Psoas muscle (tissue), 8 donors: ENCODE results near the gene DZIP1. TPM values are rescaled to one million over a fixed set of nuclear protein-coding genes. Genes with fewer than 3 reads are reported as not detected.
A peak's percentile ranks its signal among the peaks of the same experiment; 100 is the strongest.
"Not testable (repeated sequence)": the region's sequence is repeated elsewhere in the genome, so short reads cannot be mapped to it uniquely, and the experiment has no call there.

Source experiments
- ATAC-seq, 4 donors: fragments of 200-7000 bp; cut with Tn5 transposase; one replicate each; pipeline ENCODE4 v1.9.1; 2020; ENCODE audit warnings: moderate library complexity in 3 of 4, mild to moderate bottlenecking in 2 of 4
- DNase-seq, 2 donors: peaks; one replicate each; pipeline ENCODE4 v3.0.0-alpha.2; 2020
- H3K27ac ChIP-seq: fragments of 200-600 bp; one replicate; pipeline ENCODE4 v1.8.0; 2022
- H3K27me3 ChIP-seq, 3 donors: fragments of 200-600 bp in 1 of 3; one replicate each; pipeline versions ENCODE4 v1.6.1 to v1.8.0; 2013 to 2022; ENCODE audit warnings: low read length in 2 of 3, mild to moderate bottlenecking in 2 of 3, moderate library complexity in 1 of 3; ENCODE audit not compliant: insufficient read depth in 3 of 3
- H3K36me3 ChIP-seq, 2 donors: fragments of 200-600 bp in 1 of 2; one replicate each; pipeline versions ENCODE4 v1.6.1 to v1.8.0; 2013 to 2022; ENCODE audit warnings: low read depth in 1 of 2, mild to moderate bottlenecking in 1 of 2, moderate library complexity in 1 of 2; ENCODE audit not compliant: insufficient read depth in 1 of 2
- H3K4me1 ChIP-seq: fragments of 200-600 bp; one replicate; pipeline ENCODE4 v1.8.0; 2022
- H3K4me3 ChIP-seq: fragments of 200-600 bp; one replicate; pipeline ENCODE4 v1.8.0; 2022; ENCODE audit warnings: mild to moderate bottlenecking
- H3K9me3 ChIP-seq: fragments of 200-600 bp; one replicate; pipeline ENCODE4 v1.8.0; 2022
- WGBS, 3 donors: extraction: QIAGEN DNeasy Blood & Tissue Kit; methylation state at CpG; one replicate each; pipeline versions ENCODE4 v1.1.6 to v1.1.7; 2013; 5-methylcytosine and 5-hydroxymethylcytosine counted together
- intact Hi-C, 2 donors: fragments of 100-400 bp; cut with DNase I; formaldehyde crosslinking; loops; one replicate each; pipeline versions ENCODE4 v1.11.0 to v1.14.2; 2022
- polyA plus RNA-seq, 3 donors: library from polyadenylated mRNA; stranded (reverse); fragments of 200-250 nt; gene quantifications; one replicate each; pipeline ENCODE4 v1.2.3, GENCODE V29; 2013
- total RNA-seq, 4 donors: library from RNA; stranded (reverse); fragmentation: NEBNext Ultra II Directional in 2 of 4; extraction: Animal tissue kit (Norgen Biotek cat#: 25700) in 2 of 4; gene quantifications; one replicate each; pipeline versions ENCODE4 v1.2.1 to v1.2.4, GENCODE V29; 2021 to 2023
- TF ChIP-seq, protein P1 (sequence below): fragments of 200-600 bp; IDR thresholded peaks from one replicate; pipeline ENCODE4 v1.8.0; 2022; ENCODE audit warnings: antibody characterized with exemption
- donor health status: healthy with polysubstance abuse.
- donor health status: DM: no; HTN: no; CAD: no; lungs with moderate emphysema.
- donor health status: Bipolar disorder and iron deficiency.
- donor health status: healthy.
- donor health status: DM: yes; HTN: yes; CAD: no.
- donor health status: DM: no; HTN: no; CAD: no.
- donor health status: DM: no; HTN: no; CAD: no.
- donor health status: DM: yes; HTN: yes; CAD: no.

Gene DZIP1
- total and polyA plus RNA-seq, 7 donors = 0.70 to 2.9 (median 1.8) TPM

DNA sequence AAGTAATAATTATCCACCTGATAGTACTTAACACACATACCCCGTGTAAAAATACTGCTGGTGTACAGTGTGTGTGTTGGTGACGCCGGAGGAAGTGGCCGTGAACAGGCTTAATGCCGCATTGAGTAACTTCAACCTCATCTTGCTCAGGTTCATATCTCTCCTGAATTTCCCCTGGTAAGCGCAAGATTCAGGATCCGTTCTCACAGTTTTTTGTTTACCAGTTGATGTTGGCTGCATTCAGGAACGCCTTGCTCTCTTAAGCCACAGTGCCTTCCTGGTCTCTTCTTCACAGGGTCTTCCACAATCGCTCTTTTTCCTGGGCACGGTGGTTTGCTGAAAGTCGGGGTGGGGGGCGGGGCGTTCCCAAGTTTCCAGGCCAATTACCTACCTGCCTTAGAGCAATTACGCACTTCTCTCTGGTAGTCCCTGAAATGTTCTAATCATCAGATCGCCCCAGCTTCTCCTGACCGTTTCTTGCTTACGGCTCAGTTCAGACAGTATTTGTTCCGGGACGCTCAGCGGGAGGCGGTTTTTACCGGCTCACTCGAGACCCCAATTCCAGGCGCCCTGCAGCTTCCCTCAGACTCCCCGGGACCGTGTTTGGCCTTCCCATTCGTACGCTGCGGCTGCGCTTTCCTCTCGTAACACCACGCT, 31.7 kb upstream of the DZIP1 start:
- peaks cover 3% of the 10 kb centered on the region for H3K9me3 ChIP-seq
- TF ChIP-seq, protein P1, sequence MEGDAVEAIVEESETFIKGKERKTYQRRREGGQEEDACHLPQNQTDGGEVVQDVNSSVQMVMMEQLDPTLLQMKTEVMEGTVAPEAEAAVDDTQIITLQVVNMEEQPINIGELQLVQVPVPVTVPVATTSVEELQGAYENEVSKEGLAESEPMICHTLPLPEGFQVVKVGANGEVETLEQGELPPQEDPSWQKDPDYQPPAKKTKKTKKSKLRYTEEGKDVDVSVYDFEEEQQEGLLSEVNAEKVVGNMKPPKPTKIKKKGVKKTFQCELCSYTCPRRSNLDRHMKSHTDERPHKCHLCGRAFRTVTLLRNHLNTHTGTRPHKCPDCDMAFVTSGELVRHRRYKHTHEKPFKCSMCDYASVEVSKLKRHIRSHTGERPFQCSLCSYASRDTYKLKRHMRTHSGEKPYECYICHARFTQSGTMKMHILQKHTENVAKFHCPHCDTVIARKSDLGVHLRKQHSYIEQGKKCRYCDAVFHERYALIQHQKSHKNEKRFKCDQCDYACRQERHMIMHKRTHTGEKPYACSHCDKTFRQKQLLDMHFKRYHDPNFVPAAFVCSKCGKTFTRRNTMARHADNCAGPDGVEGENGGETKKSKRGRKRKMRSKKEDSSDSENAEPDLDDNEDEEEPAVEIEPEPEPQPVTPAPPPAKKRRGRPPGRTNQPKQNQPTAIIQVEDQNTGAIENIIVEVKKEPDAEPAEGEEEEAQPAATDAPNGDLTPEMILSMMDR = no peak
- WGBS, 3 donors = 0 to 1% (median 0%) methylated on average over 32 of the region's 32 CpGs
- peak in 1 of 2 donors; percentile 57 for DNase-seq
- H3K4me1 ChIP-seq = peaks cover 51% of the 10 kb centered on the region
- ATAC-seq = peak; percentile 28 to 49 (median 45)
- peaks cover 0 to 3% of the 10 kb centered on the region in 2 donors for H3K36me3 ChIP-seq
- peak overlapping the region; percentile 97 for H3K27ac ChIP-seq
- H3K27me3 ChIP-seq = no peaks in the 10 kb centered on the region
- intact Hi-C loops = loop anchor here in 1 of 2 donors (5.0 to 10.0 kb wide), 3 partner anchors 76 to 161 kb away; no protein-coding TSS in a partner anchor
- peak overlapping the region; percentile 91 for H3K4me3 ChIP-seq

DNA sequence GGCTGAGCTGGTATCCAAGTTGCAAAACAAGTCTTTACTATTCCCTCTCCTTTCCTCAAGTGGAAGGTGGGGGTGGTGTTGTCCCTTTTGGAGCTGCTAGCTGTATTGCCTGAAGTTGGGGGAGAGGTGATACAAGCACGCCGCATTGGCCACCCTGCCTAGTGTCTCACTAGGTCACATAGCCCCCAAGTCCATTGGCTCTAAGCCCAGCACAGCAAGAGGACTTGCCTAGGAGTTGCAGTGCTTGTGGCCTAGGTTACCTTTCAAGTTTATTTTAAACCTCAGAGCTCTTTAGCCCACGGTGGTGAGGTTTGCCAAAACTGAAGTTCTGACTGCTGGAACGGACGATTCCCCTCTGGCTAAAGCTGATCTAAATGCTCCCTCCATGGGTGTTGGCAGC, 27.1 kb upstream of the DZIP1 start:
- Histone ChIP-seq H3K27ac (no peak overlapping the region), H3K4me3 (no peak overlapping the region), H3K9me3 (peaks cover 18% of the 10 kb centered on the region), H3K27me3 (no peaks in the 10 kb centered on the region), H3K4me1 (peaks cover 21% of the 10 kb centered on the region), H3K36me3 (peaks cover 0 to 3% of the 10 kb centered on the region in 2 donors)
- intact Hi-C loops = loop anchor here in 1 of 2 donors (10.0 kb wide), 1 partner anchor 137 kb away; no protein-coding TSS in a partner anchor
- DNase-seq (no peak), ATAC-seq (no peak)
- TF ChIP-seq, protein P1 = no peak
- 50 to 91% (median 72%) methylated on average over 5 of the region's 5 CpGs for WGBS, 3 donors

DNA sequence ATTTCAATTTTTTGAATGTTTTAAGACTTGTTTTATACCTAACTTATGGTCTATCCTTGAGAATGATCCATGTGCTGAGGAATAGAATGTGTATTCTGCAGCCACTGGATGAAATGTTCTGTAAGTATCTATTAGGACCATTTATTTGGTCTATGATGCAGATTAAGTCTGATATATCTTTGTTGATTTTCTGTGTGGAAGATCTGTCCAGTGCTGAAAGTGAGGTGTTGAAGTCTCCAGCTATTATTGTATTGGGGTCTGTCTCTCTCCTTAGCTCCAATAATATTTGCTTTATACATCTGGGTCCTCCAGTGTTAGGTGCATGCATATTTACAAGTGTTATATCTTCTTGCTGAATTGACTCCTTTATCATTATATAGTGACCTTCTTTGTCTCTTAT, 22.7 kb upstream of the DZIP1 start:
- H3K27ac ChIP-seq, ATAC-seq, DNase-seq, H3K36me3 ChIP-seq, H3K27me3 ChIP-seq, H3K4me1 ChIP-seq, H3K4me3 ChIP-seq, intact Hi-C loops: not testable (repeated sequence)
- peaks cover 40% of the 10 kb centered on the region for H3K9me3 ChIP-seq

DNA sequence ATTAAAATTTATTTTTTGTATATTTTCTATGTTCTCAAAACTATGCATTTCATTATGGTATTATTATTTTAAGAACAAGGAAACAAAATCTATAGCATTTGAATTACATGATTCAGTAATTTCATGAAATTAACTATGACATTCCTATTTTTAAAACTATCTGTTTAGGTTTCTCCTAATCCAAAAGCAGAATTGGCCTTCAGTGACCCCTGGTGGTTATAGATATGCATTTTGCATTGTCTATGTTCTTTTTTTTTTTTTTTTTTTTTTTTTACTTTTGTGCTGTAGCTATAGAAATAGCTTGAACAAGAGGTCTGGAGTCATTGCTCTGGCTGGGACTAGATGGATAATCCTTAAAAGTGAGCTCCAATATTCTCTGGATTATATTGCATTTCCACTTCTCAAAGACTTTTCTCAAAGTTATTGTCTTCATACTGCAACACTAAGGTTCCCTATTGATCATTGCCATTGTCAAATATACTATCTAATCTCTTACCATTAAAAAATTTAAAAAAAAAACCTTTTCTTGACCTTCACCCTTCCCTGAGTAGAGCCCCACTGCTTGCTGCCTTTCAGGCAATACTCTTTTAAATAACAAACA, 16.6 kb upstream of the DZIP1 start:
- Histone ChIP-seq H3K27ac (no peak overlapping the region), H3K4me1 (no peaks in the 10 kb centered on the region), H3K9me3 (peaks cover 16% of the 10 kb centered on the region), H3K36me3 (no peaks in the 10 kb centered on the region), H3K4me3 (no peak overlapping the region), H3K27me3 (peaks cover 0 to 3% (median 0%) of the 10 kb centered on the region in 3 donors)
- intact Hi-C loops = no loop called here
- DNase-seq = no peak
- no peak for ATAC-seq
- TF ChIP-seq, protein P1 = peak; percentile 53

DNA sequence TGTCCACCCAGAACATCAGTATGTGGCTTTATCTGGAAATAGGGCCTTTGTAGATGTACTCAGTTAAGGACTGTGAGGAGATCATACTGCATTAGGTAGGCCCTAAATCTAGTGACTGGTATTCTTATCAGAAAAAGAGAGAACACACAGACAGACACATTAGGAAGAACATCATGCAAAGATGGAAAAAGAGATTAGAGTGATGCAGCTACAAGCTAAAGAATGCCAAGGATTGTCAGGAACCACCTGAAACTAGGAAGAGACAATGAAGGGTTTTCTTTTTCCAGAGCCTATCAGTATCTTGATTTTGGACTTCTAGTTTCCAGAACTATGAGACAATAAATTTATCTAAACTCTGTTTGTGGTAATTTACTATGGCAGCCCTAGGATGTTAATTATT, 15.0 kb upstream of the DZIP1 start:
- intact Hi-C loops = loop anchor here in 1 of 2 donors (10.0 kb wide), 1 partner anchor 165 kb away; no protein-coding TSS in a partner anchor
- H3K27me3 ChIP-seq = peaks cover 0 to 3% (median 0%) of the 10 kb centered on the region in 3 donors
- ATAC-seq (no peak), DNase-seq (no peak)
- no peaks in the 10 kb centered on the region for H3K4me1 ChIP-seq
- TF ChIP-seq, protein P1 = no peak
- no peaks in the 10 kb centered on the region for H3K36me3 ChIP-seq
- H3K27ac ChIP-seq = no peak overlapping the region
- H3K4me3 ChIP-seq = no peak overlapping the region
- peaks cover 3% of the 10 kb centered on the region for H3K9me3 ChIP-seq
